ENCODE results near the gene PDS5B. TPM values are rescaled to one million over a fixed set of nuclear protein-coding genes. Genes with fewer than 3 reads are reported as not detected.

Gene PDS5B
- total and polyA plus RNA-seq, 10 donors: 4.5 to 65.9 (median 50.9) TPM

DNA sequence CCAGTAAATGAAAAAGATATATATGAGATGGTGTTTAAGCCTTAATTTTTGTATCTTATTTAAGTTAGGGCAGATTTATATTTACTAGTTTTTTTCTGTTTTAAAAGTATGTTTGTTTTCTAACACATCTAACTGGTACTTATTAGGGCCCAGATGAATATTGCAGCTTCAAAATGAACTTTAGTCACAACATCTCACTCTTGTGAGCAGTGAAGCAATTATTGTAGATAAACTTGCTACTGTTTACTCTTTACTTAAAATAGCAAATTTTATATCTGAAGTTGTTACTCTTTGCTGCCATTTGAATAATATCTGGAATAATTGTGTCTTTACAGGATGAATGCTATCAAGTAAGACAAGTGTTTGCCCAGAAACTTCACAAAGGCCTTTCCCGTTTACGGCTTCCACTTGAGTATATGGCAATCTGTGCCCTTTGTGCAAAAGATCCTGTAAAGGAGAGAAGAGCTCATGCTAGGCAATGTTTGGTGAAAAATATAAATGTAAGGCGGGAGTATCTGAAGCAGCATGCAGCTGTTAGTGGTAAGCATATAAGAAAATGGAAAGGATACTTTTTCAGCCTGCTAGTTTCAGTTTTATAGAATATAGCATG is 166.8 kb downstream of the PDS5B start:
- no peaks in the 10 kb centered on the region for H3K27me3 ChIP-seq (replicated peaks in 1 of 7)
- H3K36me3 ChIP-seq: peaks cover 0 to 74% (median 10%) of the 10 kb centered on the region in 6 donors
- TF ChIP-seq POLR2A (IDR thresholded peaks at IDR 0.05): no peak
- TF ChIP-seq POLR2AphosphoS5 (IDR thresholded peaks at IDR 0.05): no peak
- TF ChIP-seq, protein P1, sequence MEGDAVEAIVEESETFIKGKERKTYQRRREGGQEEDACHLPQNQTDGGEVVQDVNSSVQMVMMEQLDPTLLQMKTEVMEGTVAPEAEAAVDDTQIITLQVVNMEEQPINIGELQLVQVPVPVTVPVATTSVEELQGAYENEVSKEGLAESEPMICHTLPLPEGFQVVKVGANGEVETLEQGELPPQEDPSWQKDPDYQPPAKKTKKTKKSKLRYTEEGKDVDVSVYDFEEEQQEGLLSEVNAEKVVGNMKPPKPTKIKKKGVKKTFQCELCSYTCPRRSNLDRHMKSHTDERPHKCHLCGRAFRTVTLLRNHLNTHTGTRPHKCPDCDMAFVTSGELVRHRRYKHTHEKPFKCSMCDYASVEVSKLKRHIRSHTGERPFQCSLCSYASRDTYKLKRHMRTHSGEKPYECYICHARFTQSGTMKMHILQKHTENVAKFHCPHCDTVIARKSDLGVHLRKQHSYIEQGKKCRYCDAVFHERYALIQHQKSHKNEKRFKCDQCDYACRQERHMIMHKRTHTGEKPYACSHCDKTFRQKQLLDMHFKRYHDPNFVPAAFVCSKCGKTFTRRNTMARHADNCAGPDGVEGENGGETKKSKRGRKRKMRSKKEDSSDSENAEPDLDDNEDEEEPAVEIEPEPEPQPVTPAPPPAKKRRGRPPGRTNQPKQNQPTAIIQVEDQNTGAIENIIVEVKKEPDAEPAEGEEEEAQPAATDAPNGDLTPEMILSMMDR (IDR thresholded peaks at IDR 0.05 in 8 of 11, conservative IDR thresholded peaks at IDR 0.05 in 3 of 11): no peak
- no peak overlapping the region for H3K4me3 ChIP-seq
- intact Hi-C loops (cut with DNase I; ENCODE audit: low total_unique reads): no loop called here
- no peaks in the 10 kb centered on the region for H3K9me3 ChIP-seq
- H3K27ac ChIP-seq: no peak overlapping the region
- H3K4me1 ChIP-seq: no peaks in the 10 kb centered on the region
- WGBS, 5 donors: 85 to 96% (median 91%) methylated on average over 3 of the region's 3 CpGs
- no peak for DNase-seq

DNA sequence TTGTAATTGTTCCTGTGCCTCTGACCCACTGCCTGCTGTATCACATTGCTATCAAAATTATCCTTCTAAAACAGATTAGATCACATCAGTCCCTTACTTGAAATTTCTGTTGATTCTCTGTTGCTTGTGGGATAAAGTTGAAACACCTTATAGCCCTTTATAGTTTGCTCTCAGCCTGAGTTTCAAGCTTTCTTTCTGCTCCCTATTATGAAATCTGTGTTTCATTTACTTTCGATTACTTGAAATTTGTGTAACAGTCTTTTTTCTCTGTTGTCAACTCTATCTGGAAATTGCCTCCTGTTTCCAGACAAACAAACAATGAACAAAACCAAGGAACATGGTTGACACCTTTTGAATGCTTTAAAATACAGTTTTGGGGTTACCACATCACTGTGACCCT is 167.9 kb downstream of the PDS5B start:
- no peaks in the 10 kb centered on the region for H3K4me1 ChIP-seq
- H3K27me3 ChIP-seq (replicated peaks in 1 of 7): no peaks in the 10 kb centered on the region
- TF ChIP-seq POLR2AphosphoS5 (IDR thresholded peaks at IDR 0.05) (no peak), POLR2A (IDR thresholded peaks at IDR 0.05) (no peak)
- TF ChIP-seq, protein P1 (IDR thresholded peaks at IDR 0.05 in 8 of 11, conservative IDR thresholded peaks at IDR 0.05 in 3 of 11): no peak
- no peak for DNase-seq
- H3K9me3 ChIP-seq: no peaks in the 10 kb centered on the region
- H3K4me3 ChIP-seq: no peak overlapping the region
- intact Hi-C loops (cut with DNase I; ENCODE audit: low total_unique reads): no loop called here
- peaks cover 0 to 83% (median 18%) of the 10 kb centered on the region in 6 donors for H3K36me3 ChIP-seq
- WGBS, 5 donors: 92 to 100% (median 96%) methylated on average over 1 of the region's 1 CpG
- no peak overlapping the region for H3K27ac ChIP-seq

DNA sequence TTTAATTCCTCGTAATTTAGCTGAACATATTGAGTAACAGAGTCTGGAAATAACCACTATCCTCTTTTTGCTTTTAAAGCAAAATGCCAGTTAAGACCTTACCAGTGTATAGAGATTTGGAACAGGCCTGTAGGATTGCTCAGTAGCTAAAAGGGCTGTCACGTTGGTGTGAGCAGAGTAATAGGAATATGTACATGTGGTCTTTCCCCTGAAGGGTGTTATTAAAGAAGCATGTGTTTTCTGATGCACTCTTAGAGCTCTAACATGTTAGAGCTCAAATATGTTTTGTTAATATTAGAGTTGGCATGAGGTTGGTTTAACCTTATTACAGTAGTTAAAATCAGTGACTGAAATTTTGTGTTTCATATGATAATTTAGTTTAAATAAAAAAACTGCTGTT is 172.9 kb downstream of the PDS5B start:
- peaks cover 8 to 97% (median 36%) of the 10 kb centered on the region in 6 donors for H3K36me3 ChIP-seq
- intact Hi-C loops (cut with DNase I; ENCODE audit: low total_unique reads): no loop called here
- H3K9me3 ChIP-seq: peaks cover 0 to 6% (median 4%) of the 10 kb centered on the region in 8 donors
- no peak overlapping the region for H3K4me3 ChIP-seq
- no peaks in the 10 kb centered on the region for H3K27me3 ChIP-seq (replicated peaks in 1 of 7)
- H3K27ac ChIP-seq: no peak overlapping the region
- 91 to 96% (median 94%) methylated on average over 2 of the region's 2 CpGs for WGBS, 5 donors
- TF ChIP-seq POLR2A (IDR thresholded peaks at IDR 0.05): no peak
- TF ChIP-seq POLR2AphosphoS5 (IDR thresholded peaks at IDR 0.05): no peak
- TF ChIP-seq, protein P1 (IDR thresholded peaks at IDR 0.05 in 8 of 11, conservative IDR thresholded peaks at IDR 0.05 in 3 of 11): no peak
- H3K4me1 ChIP-seq: no peaks in the 10 kb centered on the region
- no peak for DNase-seq

DNA sequence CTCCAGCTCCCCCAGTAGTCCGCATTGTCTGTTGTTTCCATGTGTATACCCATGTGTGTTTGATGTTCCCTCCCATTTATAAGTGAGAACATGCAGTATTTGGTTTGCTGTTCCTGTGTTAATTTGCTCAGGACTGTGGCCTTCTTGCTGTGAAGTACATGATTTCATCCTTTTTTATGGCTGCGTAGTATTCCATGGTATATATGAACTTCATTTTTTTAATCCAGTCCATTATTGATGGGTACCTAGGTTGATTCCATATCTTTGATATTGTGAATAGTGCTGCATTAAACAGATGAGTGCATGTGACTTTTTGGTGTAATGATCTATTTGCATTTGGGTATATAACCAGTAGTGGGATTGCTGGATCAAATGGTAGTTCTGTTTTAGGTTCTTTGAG is 175.2 kb downstream of the PDS5B start:
- H3K27ac ChIP-seq: no peak overlapping the region
- 98 to 100% (median 100%) methylated on average over 2 of the region's 2 CpGs for WGBS, 5 donors
- TF ChIP-seq POLR2A (IDR thresholded peaks at IDR 0.05) (no peak), POLR2AphosphoS5 (IDR thresholded peaks at IDR 0.05) (no peak)
- TF ChIP-seq, protein P1 (IDR thresholded peaks at IDR 0.05 in 8 of 11, conservative IDR thresholded peaks at IDR 0.05 in 3 of 11): no peak
- no peaks in the 10 kb centered on the region for H3K4me1 ChIP-seq
- intact Hi-C loops (cut with DNase I; ENCODE audit: low total_unique reads): no loop called here
- no peak for DNase-seq
- H3K27me3 ChIP-seq (replicated peaks in 1 of 7): no peaks in the 10 kb centered on the region
- peaks cover 8 to 97% (median 42%) of the 10 kb centered on the region in 6 donors for H3K36me3 ChIP-seq
- no peak overlapping the region for H3K4me3 ChIP-seq
- H3K9me3 ChIP-seq: peaks cover 0 to 6% (median 4%) of the 10 kb centered on the region in 8 donors

Measured in spleen (tissue), 11 donors.